ENCODE data around the gene XIRP1. TPM values are rescaled to one million over a fixed set of nuclear protein-coding genes. Genes with fewer than 3 reads are reported as not detected.

The XIRP1 gene
- total and polyA plus RNA-seq, 5 donors: 152 to 453 (median 195) TPM

Small RNAs within 50 kb of the gene (microRNA-seq; reads per million reads assigned to microRNA genes)
- 0 to 0.54 reads per million in 2 donors for gene MIR6822

Other genes with a start within 250 kb of the XIRP1 start
- under 1 TPM in 3 of 4 donors, not detected in 1; 0.03 to 0.06 (median 0.03) TPM for gene SCN11A, start 140.7 kb downstream of the XIRP1 start, total RNA-seq
- gene SCN11A, start 140.7 kb downstream of the XIRP1 start, polyA plus RNA-seq: not detected
- gene WDR48, start 140.6 kb downstream of the XIRP1 start, total RNA-seq: 10 to 100 TPM; 16.5 to 30.5 (median 27.5) TPM
- 10.3 TPM for gene WDR48, start 140.6 kb downstream of the XIRP1 start, polyA plus RNA-seq
- gene GORASP1, start 85.0 kb downstream of the XIRP1 start, total RNA-seq: 10 to 100 TPM; 43.7 to 53.4 (median 47.4) TPM
- 26.3 TPM for gene GORASP1, start 85.0 kb downstream of the XIRP1 start, polyA plus RNA-seq
- gene TTC21A, start 84.9 kb downstream of the XIRP1 start, total RNA-seq: 1 to 10 TPM; 1.9 to 3.4 (median 2.5) TPM
- gene TTC21A, start 84.9 kb downstream of the XIRP1 start, polyA plus RNA-seq: 2.0 TPM
- gene CSRNP1, start 39.0 kb downstream of the XIRP1 start, total RNA-seq: 10 to 100 TPM; 10.9 to 33.2 (median 15.7) TPM
- 30.5 TPM for gene CSRNP1, start 39.0 kb downstream of the XIRP1 start, polyA plus RNA-seq
- gene CX3CR1, start 87.4 kb upstream of the XIRP1 start, total RNA-seq: 1 to 10 TPM in 1 of 4 donors, under 1 TPM in 3; 0.19 to 1.0 (median 0.85) TPM
- gene CX3CR1, start 87.4 kb upstream of the XIRP1 start, polyA plus RNA-seq: 0.20 TPM
- not detected for gene CCR8, start 137.1 kb upstream of the XIRP1 start, total RNA-seq
- gene CCR8, start 137.1 kb upstream of the XIRP1 start, polyA plus RNA-seq: not detected
- 10 to 100 TPM; 11.1 to 19.9 (median 13.0) TPM for gene SLC25A38, start 190.8 kb upstream of the XIRP1 start, total RNA-seq
- 13.0 TPM for gene SLC25A38, start 190.8 kb upstream of the XIRP1 start, polyA plus RNA-seq
- 100 to 1,000 TPM; 446 to 642 (median 525) TPM for gene RPSA, start 214.1 kb upstream of the XIRP1 start, total RNA-seq
- gene RPSA, start 214.1 kb upstream of the XIRP1 start, polyA plus RNA-seq: 619 TPM